Fibroblast of the aortic adventitia (primary cell): Measurements from ENCODE around the gene CNGA1. TPM values are rescaled to one million over a fixed set of nuclear protein-coding genes. Genes with fewer than 3 reads are reported as not detected.
A peak's percentile ranks its signal among the peaks of the same experiment; 100 is the strongest.

Experiments
- DNase-seq: peaks from one replicate; pipeline ENCODE4 v3.0.0-alpha.2; 2010; ENCODE audit warnings: low read depth
- H3K4me3 ChIP-seq: 2 replicates; pipeline ENCODE4 v1.5.1; 2011; ENCODE audit warnings: low read depth, mild to moderate bottlenecking, control low read depth, low read length, moderate library complexity
- CTCF ChIP-seq: IDR thresholded peaks from 2 replicates; pipeline ENCODE4 v1.5.1; 2011; ENCODE audit warnings: mild to moderate bottlenecking, low read length, control low read depth, inconsistent platforms; ENCODE audit not compliant: insufficient read depth
- total RNA-seq: library from RNA; depleted of rRNA; stranded (reverse); fragments of >200 nt; gene quantifications from 2 replicates; pipeline ENCODE4 v1.2.3, GENCODE V29; 2012; ENCODE audit warnings: low replicate concordance

Gene CNGA1
- total RNA-seq, 1 donor = 0.18 TPM

GRCh38 chr4:47945930-47946726 is 70.4 kb downstream of the CNGA1 start:
- no peak overlapping the region for H3K4me3 ChIP-seq
- TF ChIP-seq CTCF = no peak
- no peak for DNase-seq

- H3K4me3 ChIP-seq = no peak overlapping the region
- DNase-seq = no peak
- no peak for TF ChIP-seq CTCF
Measured at GRCh38 chr4:47942081-47942819, 74.2 kb downstream of the CNGA1 start.

GRCh38 chr4:47939456-47939855 is 77.0 kb downstream of the CNGA1 start:
- no peak for TF ChIP-seq CTCF
- no peak overlapping the region for H3K4me3 ChIP-seq
- DNase-seq = no peak

- H3K4me3 ChIP-seq = no peak overlapping the region
- no peak for DNase-seq
- no peak for TF ChIP-seq CTCF
Measured at GRCh38 chr4:47936336-47936735, 80.1 kb downstream of the CNGA1 start.

- peak; percentile 81 for DNase-seq
- H3K4me3 ChIP-seq = no peak overlapping the region
- peak; percentile 57 for TF ChIP-seq CTCF
Measured at GRCh38 chr4:47933840-47934239, 82.6 kb downstream of the CNGA1 start.

- TF ChIP-seq CTCF = no peak
Measured at GRCh38 chr4:47930971-47931804, 85.3 kb downstream of the CNGA1 start.

More at GRCh38 chr4:47930971-47931804, 85.3 kb downstream of the CNGA1 start:
- DNase-seq = peak; percentile 95
- no peak overlapping the region for H3K4me3 ChIP-seq
